HG02973 (cell line): Measurements from ENCODE around the gene CCDC47.
"Not testable (repeated sequence)": the region's sequence is repeated elsewhere in the genome, so short reads cannot be mapped to it uniquely, and the experiment has no call there.

ENCODE experiments used
- ATAC-seq: cut with Tn5 transposase; IDR thresholded peaks from one replicate; pipeline ENCODE4 v1.9.1; 2021; ENCODE audit warnings: moderate library complexity; ENCODE audit not compliant: unreplicated experiment

CCDC47 gene

GRCh38 chr17:63740464-63741142, 32.8 kb downstream of the CCDC47 start:
- ATAC-seq: no peak

- no peak for ATAC-seq
Measured at GRCh38 chr17:63735691-63736090, 37.7 kb downstream of the CCDC47 start.

- ATAC-seq: no peak
Measured at GRCh38 chr17:63722403-63722802, 51.0 kb downstream of the CCDC47 start.

- ATAC-seq: not testable (repeated sequence)
Measured at GRCh38 chr17:63720194-63720593, 53.2 kb downstream of the CCDC47 start.

GRCh38 chr17:63718988-63719387, 54.4 kb downstream of the CCDC47 start:
- ATAC-seq: no peak

GRCh38 chr17:63716426-63716825, 57.0 kb downstream of the CCDC47 start:
- no peak for ATAC-seq

GRCh38 chr17:63714550-63715277, 58.7 kb downstream of the CCDC47 start:
- no peak for ATAC-seq

- no peak for ATAC-seq
Measured at GRCh38 chr17:63709110-63709509, 64.3 kb downstream of the CCDC47 start.

GRCh38 chr17:63707151-63707550, 66.2 kb downstream of the CCDC47 start:
- ATAC-seq: no peak

GRCh38 chr17:63706336-63707082, 66.9 kb downstream of the CCDC47 start:
- no peak for ATAC-seq

- no peak for ATAC-seq
Measured at GRCh38 chr17:63705657-63706056, 67.7 kb downstream of the CCDC47 start.

- ATAC-seq: no peak
Measured at GRCh38 chr17:63704836-63705235, 68.6 kb downstream of the CCDC47 start.

GRCh38 chr17:63704259-63704576, 69.2 kb downstream of the CCDC47 start:
- ATAC-seq: no peak

- ATAC-seq: no peak
Measured at GRCh38 chr17:63703556-63704258, 69.7 kb downstream of the CCDC47 start.

- no peak for ATAC-seq
Measured at GRCh38 chr17:63703029-63703428, 70.4 kb downstream of the CCDC47 start.

- ATAC-seq: no peak
Measured at GRCh38 chr17:63702721-63703015, 70.7 kb downstream of the CCDC47 start.

GRCh38 chr17:63701868-63702720, 71.3 kb downstream of the CCDC47 start:
- ATAC-seq: no peak

- ATAC-seq: no peak
Measured at GRCh38 chr17:63701456-63701820, 72.0 kb downstream of the CCDC47 start.

- ATAC-seq: no peak
Measured at GRCh38 chr17:63700528-63701455, 72.6 kb downstream of the CCDC47 start.
